IMR-90 (cell line): ENCODE data around the gene GCG. TPM values are rescaled to one million over a fixed set of nuclear protein-coding genes. Genes with fewer than 3 reads are reported as not detected.

Experiments used
- ATAC-seq: fragments of 200-7000 bp; cut with Tn5 transposase; 2 replicates; pipeline ENCODE4 v1.9.1; 2020; ENCODE audit warnings: low read depth, mild to moderate bottlenecking, moderate library complexity
- BruUV-seq: library from RNA; stranded (reverse); fragments of 400-500 nt; replicated peaks from 2 replicates; lab custom pipeline; 2021; lab: Mats Ljungman, UMichigan
- CTCF ChIA-PET: fragments of 300-600 bp; formaldehyde crosslinking; extraction: SDS; loops from one replicate; lab custom pipeline; 2021; ENCODE audit warnings: antibody characterized with exemption; lab: Yijun Ruan, JAX
- POLR2A ChIA-PET: fragments of 300-600 bp; sonication (Branson Sonifier 250); formaldehyde crosslinking; loops from one replicate; lab custom pipeline; 2022; ENCODE audit warnings: antibody characterized with exemption; ENCODE audit not compliant: unreplicated experiment; lab: Charles Lee
- DNase-seq: peaks from one replicate; pipeline ENCODE4 v3.0.0; 2013
- H2AFZ ChIP-seq: replicated peaks from 2 replicates; pipeline ENCODE3; 2013; ENCODE audit warnings: low read length, mild to moderate bottlenecking; ENCODE audit not compliant: poor library complexity
- H2AK5ac ChIP-seq: 2 replicates; pipeline ENCODE4 v1.6.1; 2013; ENCODE audit warnings: low read depth, low read length, inconsistent platforms
- H2AK9ac ChIP-seq: replicated peaks from 2 replicates; pipeline ENCODE3; 2013; ENCODE audit warnings: mild to moderate bottlenecking, low read depth, low read length, moderate library complexity; ENCODE audit not compliant: poor library complexity
- H2BK120ac ChIP-seq: 2 replicates; pipeline ENCODE4 v1.6.1; 2013; ENCODE audit warnings: low read depth, low read length, inconsistent platforms
- H2BK15ac ChIP-seq: 3 replicates; pipeline ENCODE4 v1.6.1; 2013; ENCODE audit warnings: low read depth, low read length, inconsistent platforms
- H2BK20ac ChIP-seq: 2 replicates; pipeline ENCODE4 v1.6.1; 2013; ENCODE audit warnings: low read depth, mild to moderate bottlenecking, inconsistent platforms, low read length, moderate library complexity
- H2BK5ac ChIP-seq: 2 replicates; pipeline ENCODE4 v1.6.1; 2013; ENCODE audit warnings: mild to moderate bottlenecking, low read depth, low read length, inconsistent platforms; ENCODE audit not compliant: poor library complexity, severe bottlenecking
- H3K14ac ChIP-seq: replicated peaks from 2 replicates; pipeline ENCODE4 v1.6.1; 2013; ENCODE audit warnings: low read depth, low read length, inconsistent platforms
- H3K18ac ChIP-seq: 2 replicates; pipeline ENCODE4 v1.6.1; 2013; ENCODE audit warnings: low read depth, low read length, control low read depth
- H3K23ac ChIP-seq: 2 replicates; pipeline ENCODE4 v1.6.1; 2013; ENCODE audit warnings: low read depth, low read length, inconsistent platforms
- H3K27ac ChIP-seq: 2 replicates; pipeline ENCODE4 v1.5.1; 2013; ENCODE audit warnings: mild to moderate bottlenecking, control low read depth, low read length; ENCODE audit not compliant: insufficient read depth
- H3K27me3 ChIP-seq: 2 replicates; pipeline ENCODE4 v1.6.1; 2013; ENCODE audit warnings: low read length; ENCODE audit not compliant: control insufficient read depth, insufficient read depth
- H3K36me3 ChIP-seq: 2 replicates; pipeline ENCODE4 v1.6.1; 2013; ENCODE audit warnings: low read length, mixed read lengths; ENCODE audit not compliant: control insufficient read depth, insufficient read depth
- H3K4ac ChIP-seq: 2 replicates; pipeline ENCODE4 v1.6.1; 2013; ENCODE audit warnings: low read depth, low read length, inconsistent platforms
- H3K4me1 ChIP-seq: 2 replicates; pipeline ENCODE4 v1.6.1; 2013; ENCODE audit warnings: low read length, mixed read lengths; ENCODE audit not compliant: control insufficient read depth, insufficient read depth
- H3K4me2 ChIP-seq: 2 replicates; pipeline ENCODE4 v1.6.1; 2013; ENCODE audit warnings: low read depth, mild to moderate bottlenecking, control low read depth, low read length, moderate library complexity
- H3K4me3 ChIP-seq: 2 replicates; pipeline ENCODE4 v1.5.1; 2013; ENCODE audit warnings: low read depth, mild to moderate bottlenecking, control low read depth, low read length, moderate library complexity; ENCODE audit not compliant: insufficient read depth
- H3K56ac ChIP-seq: 2 replicates; pipeline ENCODE4 v1.6.1; 2013; ENCODE audit warnings: low read length, inconsistent platforms; ENCODE audit not compliant: insufficient read depth; ENCODE audit errors: extremely low read depth
- H3K79me1 ChIP-seq, 2 experiments: 2 replicates each; pipeline ENCODE4 v1.6.1; 2013; ENCODE audit warnings: low read length in 2 of 2, inconsistent platforms in 1 of 2, low read depth in 1 of 2
- H3K9ac ChIP-seq: 2 replicates; pipeline ENCODE4 v1.6.1; 2013; ENCODE audit warnings: low read depth, low read length, control low read depth
- H3K9me1 ChIP-seq: 2 replicates; pipeline ENCODE4 v1.6.1; 2013; ENCODE audit warnings: low read length, inconsistent platforms; ENCODE audit not compliant: insufficient read depth
- H3K9me3 ChIP-seq: 2 replicates; pipeline ENCODE4 v1.6.1; 2013; ENCODE audit warnings: low read length; ENCODE audit not compliant: control insufficient read depth, insufficient read depth
- H4K20me1 ChIP-seq: 2 replicates; pipeline ENCODE4 v1.6.1; 2013; ENCODE audit warnings: low read length, inconsistent platforms; ENCODE audit not compliant: insufficient read depth
- H4K5ac ChIP-seq: 2 replicates; pipeline ENCODE4 v1.6.1; 2013; ENCODE audit warnings: mild to moderate bottlenecking, low read depth, low read length, control low read depth
- H4K8ac ChIP-seq, 2 experiments: 2 replicates each; pipeline ENCODE4 v1.6.1; 2013; ENCODE audit warnings: low read depth in 2 of 2, low read length in 2 of 2, control low read depth in 1 of 2, inconsistent platforms in 1 of 2
- H4K91ac ChIP-seq: 2 replicates; pipeline ENCODE4 v1.6.1; 2013; ENCODE audit warnings: low read depth, low read length, inconsistent platforms; ENCODE audit not compliant: insufficient read depth
- CEBPB ChIP-seq: IDR thresholded peaks from 2 replicates; pipeline ENCODE4 v1.6.1; 2012; ENCODE audit warnings: low read depth, low read length, improper control_type of control experiment
- CHD1 ChIP-seq: IDR thresholded peaks from 2 replicates; pipeline ENCODE4 v1.6.1; 2012; ENCODE audit warnings: low read depth, low read length, improper control_type of control experiment
- MAFK ChIP-seq: IDR thresholded peaks from 2 replicates; pipeline ENCODE4 v1.6.1; 2012; ENCODE audit warnings: low read depth, low read length, improper control_type of control experiment
- MAZ ChIP-seq: IDR thresholded peaks from 2 replicates; pipeline ENCODE4 v1.6.1; 2012; ENCODE audit warnings: low read depth, mild to moderate bottlenecking, low read length, improper control_type of control experiment, moderate library complexity, borderline replicate concordance
- POLR2A ChIP-seq: IDR thresholded peaks from 2 replicates; pipeline ENCODE4 v1.6.1; 2012; ENCODE audit warnings: mild to moderate bottlenecking, low read depth, low read length
- RCOR1 ChIP-seq: IDR thresholded peaks from 2 replicates; pipeline ENCODE4 v1.6.1; 2012; ENCODE audit warnings: mild to moderate bottlenecking, low read length, improper control_type of control experiment; ENCODE audit not compliant: insufficient replicate concordance
- USF2 ChIP-seq: fragments of 150-350 bp; IDR thresholded peaks from 2 replicates; pipeline ENCODE4 v1.6.1; 2017; ENCODE audit warnings: mild to moderate bottlenecking, antibody characterized with exemption, low read length, low read depth
- WGBS, 2 experiments: methylation state at CpG; one replicate each; pipeline versions ENCODE4 v1.1.5 to v1.1.7; 2013; ENCODE audit warnings: missing lambda C conversion rate in 2 of 2; ENCODE audit not compliant: insufficient read length in 1 of 2; ENCODE audit errors: extremely low coverage in 2 of 2; 5-methylcytosine and 5-hydroxymethylcytosine counted together
- dilution Hi-C: fragments of 300-500 bp; cut with HindIII; formaldehyde crosslinking; loops from one replicate; pipeline ENCODE4 v1.14.3; 2018; ENCODE audit warnings: low sequenced_read_pairs; ENCODE audit not compliant: unreplicated experiment
- in situ Hi-C: fragments of 300-500 bp; cut with MboI; formaldehyde crosslinking; loops from 3 replicates; pipeline ENCODE4 v1.14.3; 2019; ENCODE audit warnings: low sequenced_read_pairs, inconsistent platforms, mixed read lengths
- intact Hi-C: fragments of 100-400 bp; cut with micrococcal nuclease; formaldehyde crosslinking; loops from 2 replicates; pipeline ENCODE4 v1.10.0; 2022
- polyA plus RNA-seq, 3 experiments: library from polyadenylated mRNA; depleted of rRNA; stranded (reverse); fragments of >200 nt; gene quantifications; 2 replicates each; pipeline ENCODE4 v1.2.3, GENCODE V29; 2012; ENCODE audit warnings: low replicate concordance in 1 of 3
- total RNA-seq: library from RNA; depleted of rRNA; stranded (reverse); fragments of >200 nt; gene quantifications from 2 replicates; pipeline ENCODE4 v1.2.3, GENCODE V29; 2012

GCG gene
- total and polyA plus RNA-seq, 2 of the 4 experiments (the other 2 are of a cell fraction), result not detected

- H2BK120ac ChIP-seq, result no peak overlapping the region
- H3K79me1 ChIP-seq, result no peaks in the 10 kb centered on the region
- H4K20me1 ChIP-seq, result no peaks in the 10 kb centered on the region
- no peak overlapping the region for H2AFZ ChIP-seq
- H3K27ac ChIP-seq, result no peak overlapping the region
- H4K91ac ChIP-seq, result no peak overlapping the region
- H2AK9ac ChIP-seq, result no peak overlapping the region
- H3K4me3 ChIP-seq, result no peak overlapping the region
- H3K9me1 ChIP-seq, result no peaks in the 10 kb centered on the region
- no peak overlapping the region for H3K4ac ChIP-seq
- H2AK5ac ChIP-seq, result no peak overlapping the region
- H3K9ac ChIP-seq, result no peak overlapping the region
- H3K14ac ChIP-seq, result no peak overlapping the region
- H2BK5ac ChIP-seq, result no peak overlapping the region
- ATAC-seq (peak; percentile 76), DNase-seq (peak; percentile 80)
- H4K5ac ChIP-seq, result no peak overlapping the region
- H3K18ac ChIP-seq, result no peak overlapping the region
- in situ Hi-C loops, result no loop called here
- H2BK15ac ChIP-seq, result no peak overlapping the region
- CTCF ChIA-PET, result interaction anchor here (1.7 kb wide), 1 partner anchor 167 kb away, joined by 5 read pairs; no protein-coding TSS in a partner anchor
- 0 out of 2 replicates have a peak overlapping the region, but pooled peaks have one; percentile 7 for H3K4me2 ChIP-seq
- no peak overlapping the region for H3K56ac ChIP-seq
- H3K23ac ChIP-seq, result no peak overlapping the region
- POLR2A ChIA-PET, result no interaction called here
- no CpG with 5 or more reads among the region's 1 CpG for WGBS, 2 experiments
- H3K36me3 ChIP-seq, result no peaks in the 10 kb centered on the region
- peaks cover 5% of the 10 kb centered on the region for H3K9me3 ChIP-seq
- H2BK20ac ChIP-seq, result no peak overlapping the region
- dilution Hi-C loops, result no loop called here
- H3K4me1 ChIP-seq, result peaks cover 13% of the 10 kb centered on the region
- intact Hi-C loops, result no loop called here
- BruUV-seq, result no TSS peak
- no peak for TF ChIP-seq POLR2A
- TF ChIP-seq MAFK, result peak; percentile 63
- TF ChIP-seq MAZ, result no peak
- TF ChIP-seq CHD1, result no peak
- TF ChIP-seq RCOR1, result no peak
- TF ChIP-seq CEBPB, result peak; percentile 99
- TF ChIP-seq USF2, result no peak
- no peak overlapping the region for H4K8ac ChIP-seq
- no peaks in the 10 kb centered on the region for H3K27me3 ChIP-seq
These were observed 38.3 kb downstream of the GCG start for GRCh38 chr2:162113776-162114168.
